PC-3 (cell line): ENCODE measurements around the gene WDR90. TPM values are rescaled to one million over a fixed set of nuclear protein-coding genes. Genes with fewer than 3 reads are reported as not detected.

Source experiments
- ATAC-seq: fragments of 200-7000 bp; cut with Tn5 transposase; 2 replicates; pipeline ENCODE4 v1.9.1; 2020; ENCODE audit warnings: mild to moderate bottlenecking, moderate library complexity
- BruUV-seq: library from RNA; stranded (reverse); fragments of 400-500 nt; replicated peaks from 2 replicates; lab custom pipeline; 2021; lab: Mats Ljungman, UMichigan
- CTCF ChIA-PET: fragments of 300-600 bp; sonication (Branson Sonifier 250); formaldehyde crosslinking; loops from one replicate; lab custom pipeline; 2022; ENCODE audit warnings: antibody characterized with exemption; lab: Charles Lee
- POLR2A ChIA-PET: fragments of 300-600 bp; sonication (Branson Sonifier 250); formaldehyde crosslinking; loops from one replicate; lab custom pipeline; 2022; ENCODE audit warnings: antibody characterized with exemption; ENCODE audit not compliant: unreplicated experiment; lab: Charles Lee
- DNase-seq: peaks from one replicate; pipeline ENCODE4 v3.0.0-alpha.2; 2015
- H2AFZ ChIP-seq: fragments of 300-600 bp; sonication (generic); 2 replicates; pipeline ENCODE4 v1.6.0; 2016; ENCODE audit warnings: antibody characterized with exemption, low read length
- H3F3A ChIP-seq: fragments of 300-600 bp; sonication (generic); one replicate; pipeline ENCODE4 v1.6.0; 2017; ENCODE audit warnings: antibody characterized with exemption, low read length, control low read depth, mild to moderate bottlenecking; ENCODE audit not compliant: unreplicated experiment
- H3K27ac ChIP-seq: fragments of 300-600 bp; sonication (generic); 2 replicates; pipeline ENCODE4 v1.5.1; 2016; ENCODE audit warnings: mild to moderate bottlenecking, low read length
- H3K27me3 ChIP-seq: fragments of 300-600 bp; sonication (generic); 2 replicates; pipeline ENCODE4 v1.6.1; 2016; ENCODE audit warnings: low read length, mixed read lengths
- H3K36me3 ChIP-seq: fragments of 300-600 bp; sonication (generic); 2 replicates; pipeline ENCODE4 v1.6.1; 2016; ENCODE audit warnings: low read depth, mixed run types, low read length, mixed read lengths
- H3K4me1 ChIP-seq: fragments of 300-600 bp; sonication (generic); 2 replicates; pipeline ENCODE4 v1.5.1; 2016; ENCODE audit warnings: low read length; ENCODE audit not compliant: insufficient read depth
- H3K4me2 ChIP-seq: fragments of 300-600 bp; sonication (generic); 2 replicates; pipeline ENCODE4 v1.6.0; 2016; ENCODE audit warnings: low read length
- H3K4me3 ChIP-seq: fragments of 300-600 bp; sonication (generic); 2 replicates; pipeline ENCODE4 v1.5.1; 2016; ENCODE audit warnings: mild to moderate bottlenecking, low read length, mixed read lengths
- H3K79me2 ChIP-seq: fragments of 300-600 bp; sonication (generic); 2 replicates; pipeline ENCODE4 v1.6.1; 2017; ENCODE audit warnings: low read length, mixed read lengths
- H3K9ac ChIP-seq: fragments of 300-600 bp; sonication (generic); 2 replicates; pipeline ENCODE4 v1.6.0; 2016; ENCODE audit warnings: mild to moderate bottlenecking, low read length
- H3K9me2 ChIP-seq: fragments of 300-600 bp; sonication (generic); replicated peaks from 2 replicates; pipeline ENCODE4 v1.6.1; 2016; ENCODE audit warnings: mixed run types, low read length, mixed read lengths
- H3K9me3 ChIP-seq: fragments of 300-600 bp; sonication (generic); 2 replicates; pipeline ENCODE4 v1.6.1; 2016; ENCODE audit warnings: low read length, mixed read lengths
- H4K20me1 ChIP-seq: fragments of 300-600 bp; sonication (generic); 2 replicates; pipeline ENCODE4 v1.6.1; 2016; ENCODE audit warnings: low read length, mixed read lengths
- CTCF ChIP-seq: fragments of 300-600 bp; sonication (generic); conservative IDR thresholded peaks from 2 replicates; pipeline ENCODE4 v1.5.1; 2017; ENCODE audit warnings: antibody characterized with exemption, low read depth, mild to moderate bottlenecking, low read length
- EZH2 ChIP-seq: fragments of 300-600 bp; sonication (generic); IDR thresholded peaks from one replicate; pipeline ENCODE4 v1.6.1; 2017; ENCODE audit warnings: antibody characterized with exemption, mild to moderate bottlenecking, low read length; ENCODE audit not compliant: unreplicated experiment
- EZH2phosphoT487 ChIP-seq: fragments of 300-600 bp; sonication (generic); IDR thresholded peaks from 2 replicates; pipeline ENCODE4 v1.6.1; 2018; ENCODE audit warnings: mild to moderate bottlenecking, antibody characterized with exemption, low read length, borderline replicate concordance
- intact Hi-C: fragments of 100-400 bp; cut with micrococcal nuclease; formaldehyde crosslinking; loops from 2 replicates; pipeline ENCODE4 v1.9.0; 2023
- total RNA-seq: library from RNA; depleted of rRNA; stranded (reverse); fragments of >200 nt; gene quantifications from 2 replicates; pipeline ENCODE4 v1.2.3, GENCODE V29; 2014

WDR90 gene
- total RNA-seq, 1 experiment from 2014 or later = 44.4 TPM

GRCh38 chr16:609316-609715 is 39.8 kb upstream of the WDR90 start:
- DNase-seq (no peak), ATAC-seq (no peak)
- Histone ChIP-seq H3F3A (no peaks in the 10 kb centered on the region), H3K9me2 (no peaks in the 10 kb centered on the region), H3K27ac (no peak overlapping the region), H3K9me3 (no peaks in the 10 kb centered on the region), H3K4me1 (no peaks in the 10 kb centered on the region), H4K20me1 (no peaks in the 10 kb centered on the region), H3K36me3 (no peaks in the 10 kb centered on the region), H3K4me3 (no peak overlapping the region), H3K27me3 (no peaks in the 10 kb centered on the region), H3K4me2 (no peak overlapping the region), H3K9ac (no peak overlapping the region), H2AFZ (no peak overlapping the region), H3K79me2 (peaks cover 13% of the 10 kb centered on the region; the same call in 1 of the 2 replicates)
- BruUV-seq = no TSS peak
- TF ChIP-seq CTCF = no peak
- TF ChIP-seq EZH2 = no peak
- TF ChIP-seq EZH2phosphoT487 = no peak
- intact Hi-C loops = no loop called here
- ChIA-PET CTCF (no interaction called here), POLR2A (interaction anchor here (0.6 kb wide), 1 partner anchor 402 kb away, joined by 4 read pairs; no protein-coding TSS in a partner anchor)

GRCh38 chr16:609984-610383 is 39.2 kb upstream of the WDR90 start:
- Histone ChIP-seq H3K27me3 (no peaks in the 10 kb centered on the region), H3K4me1 (no peaks in the 10 kb centered on the region), H3K4me3 (no peak overlapping the region), H2AFZ (no peak overlapping the region), H4K20me1 (no peaks in the 10 kb centered on the region), H3F3A (no peaks in the 10 kb centered on the region), H3K27ac (no peak overlapping the region), H3K9me2 (no peaks in the 10 kb centered on the region), H3K36me3 (no peaks in the 10 kb centered on the region), H3K79me2 (peaks cover 8% of the 10 kb centered on the region; the same call in 1 of the 2 replicates), H3K4me2 (no peak overlapping the region), H3K9me3 (no peaks in the 10 kb centered on the region), H3K9ac (no peak overlapping the region)
- ChIA-PET CTCF (no interaction called here), POLR2A (no interaction called here)
- intact Hi-C loops = no loop called here
- DNase-seq (no peak), ATAC-seq (no peak)
- no TSS peak for BruUV-seq
- TF ChIP-seq EZH2phosphoT487 (no peak), CTCF (no peak), EZH2 (no peak)

- intact Hi-C loops = no loop called here
- peak; percentile 24; the same call in 1 of the 2 replicates for ATAC-seq
- Histone ChIP-seq H4K20me1 (no peaks in the 10 kb centered on the region), H2AFZ (no peak overlapping the region), H3K4me1 (no peaks in the 10 kb centered on the region), H3K9me2 (no peaks in the 10 kb centered on the region), H3K36me3 (no peaks in the 10 kb centered on the region), H3K27ac (no peak overlapping the region), H3K27me3 (no peaks in the 10 kb centered on the region), H3F3A (no peaks in the 10 kb centered on the region), H3K4me3 (no peak overlapping the region), H3K9ac (no peak overlapping the region), H3K9me3 (no peaks in the 10 kb centered on the region), H3K4me2 (no peak overlapping the region), H3K79me2 (0 out of 2 replicates have a peak, but pooled peaks cover under 1% of the 10 kb centered on the region)
- DNase-seq = no peak
- TF ChIP-seq EZH2phosphoT487 (no peak), CTCF (peak; percentile 57)
- no TSS peak for BruUV-seq
- CTCF ChIA-PET = no interaction called here
- POLR2A ChIA-PET = no interaction called here
Observed at GRCh38 chr16:610513-611381, 38.4 kb upstream of the WDR90 start.
